Muscle of leg (tissue), 11 donors: ENCODE results near the gene STK11. TPM values are rescaled to one million over a fixed set of nuclear protein-coding genes. Genes with fewer than 3 reads are reported as not detected.
A peak's percentile ranks its signal among the peaks of the same experiment; 100 is the strongest.

Source experiments
- DNase-seq: peaks from one replicate; pipeline ENCODE4 v3.0.0; 2013
- H3K27ac ChIP-seq: one replicate; pipeline ENCODE4 v1.5.1; 2013; ENCODE audit warnings: mild to moderate bottlenecking, low read length, control low read depth
- H3K27me3 ChIP-seq: one replicate; pipeline ENCODE4 v1.6.1; 2013; ENCODE audit warnings: low read length; ENCODE audit not compliant: control insufficient read depth, insufficient read depth
- H3K36me3 ChIP-seq: one replicate; pipeline ENCODE4 v1.6.1; 2013; ENCODE audit warnings: low read length; ENCODE audit not compliant: control insufficient read depth, insufficient read depth
- H3K4me1 ChIP-seq: one replicate; pipeline ENCODE4 v1.6.1; 2013; ENCODE audit warnings: low read length; ENCODE audit not compliant: control insufficient read depth, insufficient read depth
- H3K4me3 ChIP-seq: one replicate; pipeline ENCODE4 v1.5.1; 2013; ENCODE audit warnings: low read length, control low read depth
- H3K9me3 ChIP-seq: replicated peaks from 2 replicates; pipeline ENCODE4 v1.6.1; 2013; ENCODE audit warnings: low read depth, low read length; ENCODE audit not compliant: control insufficient read depth
- WGBS: methylation state at CpG from one replicate; pipeline ENCODE4 v1.1.5; 2013; ENCODE audit warnings: missing lambda C conversion rate; ENCODE audit not compliant: insufficient coverage; 5-methylcytosine and 5-hydroxymethylcytosine counted together
- polyA plus RNA-seq, 8 donors: library from polyadenylated mRNA; unstranded; fragments of 120-200 nt; gene quantifications; one replicate each; pipeline versions ENCODE4 v1.2.1 to v1.2.3, GENCODE V29; 2013; ENCODE audit warnings: inconsistent platforms in 1 of 8, low replicate concordance in 1 of 8; ENCODE audit not compliant: insufficient read length in 8 of 8, insufficient read depth in 1 of 8
- total RNA-seq: library from RNA; stranded (reverse); fragments of 120-200 nt; gene quantifications from one replicate; pipeline ENCODE4 v1.2.4, GENCODE V29; 2013

Gene STK11
- total and polyA plus RNA-seq, 9 donors, result 45.3 to 59.1 (median 56.6) TPM

DNA sequence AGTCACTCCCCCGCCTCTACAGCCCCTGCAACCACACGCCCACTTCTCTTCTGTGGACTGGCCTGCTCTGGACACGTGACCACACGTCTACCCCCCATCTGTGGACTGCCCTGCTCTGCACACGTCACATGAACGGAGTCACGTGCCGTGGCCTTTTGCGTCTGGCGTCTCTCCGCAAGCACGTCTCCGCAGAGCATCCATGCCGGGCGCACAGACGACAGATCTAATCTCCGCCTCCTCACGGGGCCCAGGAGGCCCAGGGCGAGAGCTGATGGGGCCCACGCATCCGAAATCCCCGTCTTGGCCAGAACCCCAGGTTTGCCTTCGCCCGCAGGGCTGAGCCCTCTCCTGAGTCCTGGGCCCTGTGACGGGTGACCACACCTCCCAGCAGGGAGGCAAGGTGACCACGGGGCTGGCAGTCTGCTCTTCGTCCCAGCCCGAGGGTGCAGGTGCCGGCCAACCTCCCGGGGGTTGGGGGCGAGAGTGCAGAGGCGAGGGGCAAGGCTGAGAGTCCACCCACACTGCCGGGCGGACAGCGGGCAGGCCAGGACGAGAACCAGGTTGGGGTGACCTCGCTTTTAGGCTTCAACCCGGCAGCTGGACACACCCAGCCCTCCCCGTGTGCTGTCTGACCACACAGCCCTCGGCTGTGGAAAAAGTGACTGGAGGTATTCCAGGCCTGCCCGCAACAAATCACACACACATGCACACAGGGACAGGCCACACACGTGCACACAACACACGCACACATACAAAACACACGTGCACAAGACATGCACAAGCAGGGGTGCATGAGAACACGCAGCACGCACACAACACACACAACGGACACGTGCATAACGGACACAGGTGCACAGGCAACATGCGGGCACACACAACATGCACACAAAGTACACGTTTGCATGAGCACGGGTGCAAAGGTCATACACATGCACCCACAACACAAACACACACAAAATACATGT, 35.4 kb upstream of the STK11 start:
- Histone ChIP-seq H3K9me3 (no peaks in the 10 kb centered on the region), H3K4me3 (no peak overlapping the region), H3K27ac (no peak overlapping the region), H3K36me3 (peaks cover 11% of the 10 kb centered on the region), H3K27me3 (no peaks in the 10 kb centered on the region), H3K4me1 (peaks cover 39% of the 10 kb centered on the region)
- 66% methylated on average over 47 of the region's 52 CpGs for WGBS
- DNase-seq, result peak; percentile 79

DNA sequence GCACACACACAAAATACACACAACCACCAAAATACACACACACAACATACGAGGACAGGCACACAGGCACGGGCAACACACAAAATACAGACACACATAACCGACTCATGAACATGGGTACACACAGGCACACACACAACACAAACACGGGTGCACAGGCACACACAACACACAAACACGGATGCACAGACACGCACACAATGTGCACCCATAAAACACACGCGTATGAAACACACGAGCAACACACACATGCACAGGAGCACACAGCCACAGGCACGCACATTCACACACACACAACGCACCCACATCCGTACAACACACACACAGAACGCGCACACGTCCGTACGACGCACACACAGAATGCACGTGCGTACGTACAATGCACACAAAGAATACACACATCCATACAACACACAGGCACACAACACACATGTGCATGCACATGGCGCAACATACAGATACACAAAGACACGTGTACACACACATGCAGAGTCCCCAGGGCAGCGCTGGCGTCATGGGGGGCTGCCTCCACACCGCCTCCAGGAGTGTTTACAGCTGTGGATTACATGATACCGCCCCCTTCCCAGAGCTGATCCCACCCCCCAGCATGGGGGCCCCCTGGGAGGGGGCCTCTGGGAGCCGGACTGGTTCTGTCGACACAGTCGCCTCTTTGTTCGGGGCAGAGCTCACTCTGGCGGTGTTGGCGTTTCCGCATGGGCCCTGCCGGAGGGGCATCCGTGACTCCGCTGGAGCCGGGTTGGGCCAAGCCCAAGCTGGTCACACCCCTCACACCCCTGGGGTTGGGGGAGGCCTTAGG, 34.4 kb upstream of the STK11 start:
- peaks cover 39% of the 10 kb centered on the region for H3K4me1 ChIP-seq
- DNase-seq, result peak; percentile 28
- H3K9me3 ChIP-seq, result no peaks in the 10 kb centered on the region
- no peak overlapping the region for H3K4me3 ChIP-seq
- H3K36me3 ChIP-seq, result peaks cover 11% of the 10 kb centered on the region
- H3K27me3 ChIP-seq, result no peaks in the 10 kb centered on the region
- H3K27ac ChIP-seq, result peak overlapping the region; percentile 29
- WGBS, result 74% methylated on average over 24 of the region's 38 CpGs

DNA sequence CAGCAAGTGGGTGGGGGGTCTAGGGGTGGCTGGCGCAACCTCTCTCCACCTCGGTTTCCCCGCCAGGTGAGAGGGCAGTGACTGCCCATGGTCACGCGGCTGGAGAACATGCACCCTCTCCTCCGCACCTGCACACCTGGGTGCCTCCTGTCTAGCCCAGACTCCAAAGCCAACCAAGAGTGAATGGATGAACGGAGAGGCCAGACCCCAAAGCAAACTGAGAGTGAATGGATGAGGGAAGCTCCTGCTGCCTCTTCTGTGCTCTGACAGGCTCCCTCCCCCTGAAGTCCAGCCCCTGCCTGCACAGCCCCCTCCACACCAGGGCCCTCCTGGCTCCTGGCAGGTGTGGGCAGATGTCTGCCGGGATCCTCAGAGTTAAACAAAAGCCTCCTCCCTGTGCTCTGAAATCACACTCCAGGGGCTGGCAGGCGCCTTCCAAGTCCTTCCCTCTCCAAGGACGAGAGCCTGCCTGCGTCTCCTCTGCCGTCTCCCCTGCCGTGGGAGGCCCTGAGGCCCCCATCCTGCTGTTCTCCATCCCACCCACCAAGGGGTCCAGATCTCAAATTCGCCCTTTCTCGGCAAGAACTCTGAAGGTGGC, 33.7 kb upstream of the STK11 start:
- Histone ChIP-seq H3K9me3 (no peaks in the 10 kb centered on the region), H3K4me1 (peaks cover 39% of the 10 kb centered on the region), H3K27ac (peak overlapping the region; percentile 94), H3K36me3 (peaks cover 7% of the 10 kb centered on the region), H3K27me3 (no peaks in the 10 kb centered on the region), H3K4me3 (peak overlapping the region; percentile 75)
- DNase-seq, result no peak
- WGBS, result 2% methylated on average over 7 of the region's 15 CpGs

- H3K4me1 ChIP-seq, result peaks cover 39% of the 10 kb centered on the region
- peak; percentile 79 for DNase-seq
These were observed 33.0 kb upstream of the STK11 start for GRCh38 chr19:1172353-1173158.

GRCh38 chr19:1173159-1173844, 32.3 kb upstream of the STK11 start:
- Histone ChIP-seq H3K27me3 (no peaks in the 10 kb centered on the region), H3K27ac (peak overlapping the region; percentile 94), H3K36me3 (no peaks in the 10 kb centered on the region), H3K9me3 (no peaks in the 10 kb centered on the region), H3K4me1 (peaks cover 39% of the 10 kb centered on the region), H3K4me3 (peak overlapping the region; percentile 75)
- WGBS, result 1% methylated on average over 38 of the region's 47 CpGs
- peak; percentile 32 for DNase-seq

More at GRCh38 chr19:1172353-1173158, 33.0 kb upstream of the STK11 start:
- peaks cover under 1% of the 10 kb centered on the region for H3K36me3 ChIP-seq
- no peaks in the 10 kb centered on the region for H3K27me3 ChIP-seq
- peak overlapping the region; percentile 75 for H3K4me3 ChIP-seq
- H3K9me3 ChIP-seq, result no peaks in the 10 kb centered on the region
- peak overlapping the region; percentile 94 for H3K27ac ChIP-seq
- 10% methylated on average over 26 of the region's 36 CpGs for WGBS

DNA sequence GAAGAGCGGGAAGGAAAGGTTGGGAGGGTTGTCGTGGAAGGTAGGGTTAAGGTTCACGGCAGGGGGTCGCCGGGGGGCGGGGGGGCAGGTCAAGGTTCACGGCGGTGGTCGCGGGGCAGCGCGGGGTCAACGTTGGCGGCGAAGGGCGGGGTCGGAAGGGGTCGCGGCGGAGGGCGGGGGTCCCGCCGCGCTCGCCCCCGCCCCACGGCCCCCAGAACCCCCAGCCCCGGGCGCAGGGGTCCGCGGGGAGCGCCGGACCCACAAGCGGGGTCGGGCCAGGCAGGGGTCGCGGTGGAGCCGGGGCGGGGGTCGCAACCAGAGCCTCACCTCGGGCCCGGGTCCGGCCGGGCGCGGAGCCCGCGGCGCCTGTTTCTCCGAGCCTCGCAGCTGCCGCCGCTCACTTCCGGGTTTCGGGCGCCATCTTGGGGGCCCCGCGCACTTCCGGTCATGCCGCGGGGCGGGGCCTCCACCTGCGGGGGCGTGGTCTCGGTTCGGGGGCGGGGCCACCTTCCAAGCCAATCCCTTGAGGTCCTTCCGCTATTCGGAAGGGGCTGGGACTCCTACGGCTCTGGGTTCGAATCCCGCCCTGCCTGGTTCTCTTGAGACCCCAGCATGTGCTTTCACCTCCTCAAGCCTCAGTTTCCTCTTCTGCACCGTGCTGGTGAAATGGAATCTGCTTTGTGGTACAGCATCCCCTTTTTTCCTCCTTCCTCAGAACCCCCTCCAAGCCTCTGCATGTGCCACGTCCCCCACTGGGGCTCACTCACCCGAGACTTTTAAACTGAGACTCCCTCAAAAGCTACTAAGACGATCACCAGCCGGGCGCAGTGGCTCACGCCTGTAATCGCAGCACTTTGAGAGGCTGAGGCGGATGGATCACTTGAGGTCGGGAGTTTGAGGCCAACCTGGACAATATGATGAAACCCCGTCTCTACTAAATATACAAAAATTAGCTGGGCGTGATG, 31.5 kb upstream of the STK11 start, which contains the start of gene SBNO2:
SBNO2 (minus strand) TSS at position 424 of the 965 bp plus-strand sequence. CDS start 19,992 bp downstream, outside the sequence.
- DNase-seq, result peak; percentile 89
- Histone ChIP-seq H3K9me3 (no peaks in the 10 kb centered on the region), H3K27me3 (no peaks in the 10 kb centered on the region), H3K4me3 (peak within 1 kb of the TSS; percentile 75), H3K4me1 (peaks cover 36% of the 10 kb centered on the region), H3K27ac (peak within 1 kb of the TSS; percentile 94), H3K36me3 (no peaks in the 10 kb centered on the region)
- 8% methylated on average over 63 of the region's 84 CpGs for WGBS

- WGBS, result 77% methylated on average over 25 of the region's 25 CpGs
- Histone ChIP-seq H3K4me3 (no peak overlapping the region), H3K4me1 (peaks cover 18% of the 10 kb centered on the region), H3K27ac (no peak overlapping the region), H3K9me3 (no peaks in the 10 kb centered on the region), H3K36me3 (no peaks in the 10 kb centered on the region), H3K27me3 (no peaks in the 10 kb centered on the region)
- no peak for DNase-seq
These were observed 28.1 kb upstream of the STK11 start for GRCh38 chr19:1177322-1178114.

- H3K36me3 ChIP-seq, result no peaks in the 10 kb centered on the region
- no peak overlapping the region for H3K27ac ChIP-seq
- 76% methylated on average over 11 of the region's 11 CpGs for WGBS
These were observed 24.0 kb upstream of the STK11 start for GRCh38 chr19:1181606-1182005.

More at GRCh38 chr19:1181606-1182005, 24.0 kb upstream of the STK11 start:
- H3K9me3 ChIP-seq, result no peaks in the 10 kb centered on the region
- DNase-seq, result no peak
- peaks cover 8% of the 10 kb centered on the region for H3K4me1 ChIP-seq
- H3K27me3 ChIP-seq, result no peaks in the 10 kb centered on the region
- H3K4me3 ChIP-seq, result no peak overlapping the region
